ENCODE data around the gene TOMM40L. TPM values are rescaled to one million over a fixed set of nuclear protein-coding genes. Genes with fewer than 3 reads are reported as not detected.

Gene TOMM40L
- 6.5 and 8.8 TPM in 2 replicates for total RNA-seq

- peak; percentile 94 for DNase-seq (ENCODE audit: insufficient read length, low spot score, missing footprints)
- H3K4me3 ChIP-seq (ENCODE audit: insufficient read depth, low read length): peak within 1 kb of the TSS; percentile 96
- TF ChIP-seq, protein P1, sequence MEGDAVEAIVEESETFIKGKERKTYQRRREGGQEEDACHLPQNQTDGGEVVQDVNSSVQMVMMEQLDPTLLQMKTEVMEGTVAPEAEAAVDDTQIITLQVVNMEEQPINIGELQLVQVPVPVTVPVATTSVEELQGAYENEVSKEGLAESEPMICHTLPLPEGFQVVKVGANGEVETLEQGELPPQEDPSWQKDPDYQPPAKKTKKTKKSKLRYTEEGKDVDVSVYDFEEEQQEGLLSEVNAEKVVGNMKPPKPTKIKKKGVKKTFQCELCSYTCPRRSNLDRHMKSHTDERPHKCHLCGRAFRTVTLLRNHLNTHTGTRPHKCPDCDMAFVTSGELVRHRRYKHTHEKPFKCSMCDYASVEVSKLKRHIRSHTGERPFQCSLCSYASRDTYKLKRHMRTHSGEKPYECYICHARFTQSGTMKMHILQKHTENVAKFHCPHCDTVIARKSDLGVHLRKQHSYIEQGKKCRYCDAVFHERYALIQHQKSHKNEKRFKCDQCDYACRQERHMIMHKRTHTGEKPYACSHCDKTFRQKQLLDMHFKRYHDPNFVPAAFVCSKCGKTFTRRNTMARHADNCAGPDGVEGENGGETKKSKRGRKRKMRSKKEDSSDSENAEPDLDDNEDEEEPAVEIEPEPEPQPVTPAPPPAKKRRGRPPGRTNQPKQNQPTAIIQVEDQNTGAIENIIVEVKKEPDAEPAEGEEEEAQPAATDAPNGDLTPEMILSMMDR (IDR thresholded peaks at IDR 0.05; ENCODE audit: extremely low read depth, low read depth, low read length): peak; percentile 78
Observed at GRCh38 chr1:161225534-161226319, at the start of gene TOMM40L. Gene TOMM40L, plus strand, starts transcription at chr1:161226060. Its CDS starts 430 bp downstream, at chr1:161226490.

DNA sequence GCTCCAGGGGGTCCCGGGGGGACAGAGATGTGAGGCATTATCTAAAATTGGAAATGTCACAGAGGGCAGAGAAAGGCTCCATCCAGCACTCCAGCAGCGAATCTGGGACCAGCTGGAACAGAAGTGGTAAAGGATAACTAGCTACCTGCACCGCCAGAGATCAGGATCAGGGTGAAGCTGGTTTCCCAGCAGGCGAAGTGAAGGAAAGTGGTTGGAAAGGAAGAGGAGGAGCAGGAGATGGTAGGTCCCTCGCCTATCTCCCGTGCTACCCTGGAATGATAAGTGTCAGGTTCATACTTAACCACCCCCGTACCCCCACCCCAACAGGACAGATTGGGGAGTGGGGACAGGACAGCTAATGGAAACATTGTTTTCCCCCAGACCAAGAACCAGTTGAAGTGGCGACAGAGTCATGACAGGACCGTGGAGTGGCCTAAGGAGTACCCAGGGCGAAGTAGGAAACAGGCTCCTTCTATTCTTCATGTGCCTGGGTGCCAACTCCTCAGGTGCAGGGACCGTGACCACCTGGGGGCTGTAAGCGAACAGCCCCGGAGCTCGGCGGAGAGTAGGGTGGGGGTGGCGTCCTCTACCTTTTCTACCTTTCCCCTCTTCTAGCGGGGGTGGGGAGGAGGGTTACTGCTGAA is 49.3 kb upstream of the TOMM40L start:
- no peak for DNase-seq (ENCODE audit: insufficient read length, low spot score, missing footprints)
- peaks cover 36% of the 10 kb centered on the region for H3K36me3 ChIP-seq (ENCODE audit: insufficient read depth, low read length)
- peak overlapping the region; percentile 96 for H3K27ac ChIP-seq (ENCODE audit: low read depth, low read length)
- H3K4me2 ChIP-seq (ENCODE audit: insufficient read depth, low read length): peak overlapping the region; percentile 99
- peak overlapping the region; percentile 98 for H3K4me3 ChIP-seq (ENCODE audit: insufficient read depth, low read length)
- no peaks in the 10 kb centered on the region for H3K9me3 ChIP-seq (ENCODE audit: low read depth, low read length)
- TF ChIP-seq, protein P1 (IDR thresholded peaks at IDR 0.05; ENCODE audit: extremely low read depth, low read depth, low read length): no peak
- H4K20me1 ChIP-seq (ENCODE audit: insufficient read depth, low read length): peaks cover 3% of the 10 kb centered on the region
- peak overlapping the region; percentile 99 for H2AFZ ChIP-seq (ENCODE audit: low read length)
- H3K79me2 ChIP-seq (ENCODE audit: insufficient read depth, low read length): peaks cover 20% of the 10 kb centered on the region
- no peaks in the 10 kb centered on the region for H3K27me3 ChIP-seq (ENCODE audit: insufficient read depth, low read length)
- H3K4me1 ChIP-seq (ENCODE audit: insufficient read depth, low read length): peaks cover 27% of the 10 kb centered on the region

More at GRCh38 chr1:161225534-161226319, at the start of gene TOMM40L:
- H3K4me2 ChIP-seq (ENCODE audit: insufficient read depth, low read length): peak within 1 kb of the TSS; percentile 96
- H2AFZ ChIP-seq (ENCODE audit: low read length): peak within 1 kb of the TSS; percentile 99
- peaks cover 17% of the 10 kb centered on the region for H3K4me1 ChIP-seq (ENCODE audit: insufficient read depth, low read length)
- no peaks in the 10 kb centered on the region for H3K9me3 ChIP-seq (ENCODE audit: low read depth, low read length)
- H3K79me2 ChIP-seq (ENCODE audit: insufficient read depth, low read length): peaks cover 12% of the 10 kb centered on the region
- no peaks in the 10 kb centered on the region for H3K27me3 ChIP-seq (ENCODE audit: insufficient read depth, low read length)
- peak within 1 kb of the TSS; percentile 66 for H3K27ac ChIP-seq (ENCODE audit: low read depth, low read length)
- no peaks in the 10 kb centered on the region for H4K20me1 ChIP-seq (ENCODE audit: insufficient read depth, low read length)
- peaks cover 21% of the 10 kb centered on the region for H3K36me3 ChIP-seq (ENCODE audit: insufficient read depth, low read length)

DNA sequence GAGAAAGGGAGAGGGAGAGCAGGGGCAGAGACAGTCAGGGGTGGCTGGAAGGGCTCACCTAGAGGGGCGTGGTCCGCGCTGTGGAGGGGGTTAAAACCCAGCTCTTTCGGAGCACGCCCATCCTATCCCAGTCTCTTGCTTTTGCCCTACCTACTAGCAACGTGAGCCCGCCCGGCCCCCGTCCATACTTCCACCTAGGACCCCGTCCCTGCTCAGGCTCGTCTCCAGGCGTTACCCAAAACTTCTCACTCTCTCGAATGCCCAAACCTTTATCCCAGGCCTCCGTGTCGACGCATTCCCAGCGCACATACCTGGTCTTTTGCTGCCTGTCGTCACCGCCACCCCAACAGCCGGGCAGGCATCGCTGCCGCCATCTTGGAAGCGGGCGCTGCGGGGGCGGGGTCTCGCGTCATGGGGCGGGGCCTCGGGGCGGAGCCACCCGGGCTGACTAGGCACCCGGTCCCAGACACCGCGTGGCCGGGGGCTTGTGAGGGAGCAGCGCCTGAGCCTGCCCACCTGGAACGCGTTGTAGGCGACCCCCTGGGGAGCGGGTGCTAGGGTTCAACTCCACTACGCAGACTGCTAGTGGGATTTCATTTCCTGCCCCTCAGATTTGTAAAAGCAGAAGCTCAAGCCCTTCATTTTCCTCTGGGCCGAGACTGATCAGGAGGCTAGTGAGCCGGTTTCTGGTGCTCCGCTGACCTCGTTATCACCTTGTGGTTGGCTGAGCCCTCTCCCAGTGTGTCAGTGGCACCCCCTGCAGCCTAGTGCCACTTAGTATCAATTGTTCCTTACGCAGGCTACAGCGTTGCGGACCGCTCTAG is 48.5 kb upstream of the TOMM40L start, which contains the start of gene B4GALT3:
Gene B4GALT3 (minus strand): TSS at position 396 of the 824 bp plus-strand sequence. CDS start 1,447 bp downstream, outside the sequence.
- Histone ChIP-seq H3K4me1 (ENCODE audit: insufficient read depth, low read length) (peaks cover 29% of the 10 kb centered on the region), H3K79me2 (ENCODE audit: insufficient read depth, low read length) (peaks cover 16% of the 10 kb centered on the region), H2AFZ (ENCODE audit: low read length) (peak within 1 kb of the TSS; percentile 99), H4K20me1 (ENCODE audit: insufficient read depth, low read length) (peaks cover 3% of the 10 kb centered on the region), H3K36me3 (ENCODE audit: insufficient read depth, low read length) (peaks cover 29% of the 10 kb centered on the region), H3K27me3 (ENCODE audit: insufficient read depth, low read length) (no peaks in the 10 kb centered on the region), H3K9me3 (ENCODE audit: low read depth, low read length) (no peaks in the 10 kb centered on the region), H3K27ac (ENCODE audit: low read depth, low read length) (peak within 1 kb of the TSS; percentile 96), H3K4me3 (ENCODE audit: insufficient read depth, low read length) (peak within 1 kb of the TSS; percentile 98), H3K4me2 (ENCODE audit: insufficient read depth, low read length) (peak within 1 kb of the TSS; percentile 99)
- TF ChIP-seq, protein P1 (IDR thresholded peaks at IDR 0.05; ENCODE audit: extremely low read depth, low read depth, low read length): no peak
- peak; percentile 98 for DNase-seq (ENCODE audit: insufficient read length, low spot score, missing footprints)
